GM18499 (cell line): ENCODE measurements around the gene YJEFN3.

ENCODE experiments used
- ATAC-seq: cut with Tn5 transposase; IDR thresholded peaks from one replicate; pipeline ENCODE4 v1.9.1; 2021; ENCODE audit warnings: moderate number of reproducible peaks; ENCODE audit not compliant: insufficient read depth, unreplicated experiment

Gene YJEFN3

GRCh38 chr19:19528721-19529490 lies at the start of gene YJEFN3:
YJEFN3 (plus strand) TSS chr19:19528911; CDS start chr19:19528933, 22 bp downstream.
- no peak for ATAC-seq

- no peak for ATAC-seq
These were observed 48.0 kb upstream of the YJEFN3 start for GRCh38 chr19:19480688-19481087.

- ATAC-seq, result no peak
These were observed 45.7 kb upstream of the YJEFN3 start for GRCh38 chr19:19482809-19483596.

GRCh38 chr19:19485161-19485997 lies 43.3 kb upstream of the YJEFN3 start:
- no peak for ATAC-seq

- ATAC-seq, result no peak
These were observed 42.8 kb upstream of the YJEFN3 start for GRCh38 chr19:19485998-19486290.

- no peak for ATAC-seq
These were observed 42.2 kb upstream of the YJEFN3 start for GRCh38 chr19:19486343-19487076.

GRCh38 chr19:19487077-19487949 lies 41.4 kb upstream of the YJEFN3 start:
- no peak for ATAC-seq

- no peak for ATAC-seq
These were observed 40.5 kb upstream of the YJEFN3 start for GRCh38 chr19:19487950-19488874.

GRCh38 chr19:19488875-19489690 lies 39.6 kb upstream of the YJEFN3 start:
- no peak for ATAC-seq

- no peak for ATAC-seq
These were observed 38.9 kb upstream of the YJEFN3 start for GRCh38 chr19:19489804-19490204.

- no peak for ATAC-seq
These were observed 38.3 kb upstream of the YJEFN3 start for GRCh38 chr19:19490214-19490968.

GRCh38 chr19:19491321-19492025 lies 37.2 kb upstream of the YJEFN3 start:
- ATAC-seq, result no peak

GRCh38 chr19:19492026-19492610 lies 36.6 kb upstream of the YJEFN3 start:
- no peak for ATAC-seq

- no peak for ATAC-seq
These were observed 34.7 kb upstream of the YJEFN3 start for GRCh38 chr19:19493841-19494546.
